ENCODE results near the gene MTSS2.

MTSS2 gene

GRCh38 chr16:70692873-70693671 is 7.2 kb upstream of the MTSS2 start:
- Histone ChIP-seq H3K36me3 (ENCODE audit: control insufficient read depth in 2 of 2, insufficient read depth in 1 of 2, low read length in 2 of 2) (peaks cover 0 to 2% of the 10 kb centered on the region in 2 experiments; a peak in 1 of 3 replicates), H3K9me3 (ENCODE audit: control insufficient read depth, insufficient read depth, low read depth, low read length) (no peaks in the 10 kb centered on the region), H3K27ac (ENCODE audit: extremely low read depth, low read depth, low read length) (no peak overlapping the region), H3K4me1 (ENCODE audit: control insufficient read depth, insufficient read depth, low read length) (no peaks in the 10 kb centered on the region), H3K4me3 (ENCODE audit: low read depth, low read length) (no peak overlapping the region)
- ChIA-PET CTCF (interaction anchor here (0.6 to 1.5 kb wide), 3 partner anchors 50 to 78 kb away, joined by 3 to 4 read pairs (median 3); no protein-coding TSS in a partner anchor), POLR2A (interaction anchor here (1.0 kb wide), 1 partner anchor 596 kb away, joined by 3 read pairs; the partner anchor contains the start of gene CMTR2)
- 0 out of 2 replicates have a peak, but pooled peaks have one; percentile 6 for TF ChIP-seq ZIC2 (tag by site-specific recombination; IDR thresholded peaks at IDR 0.05)
- TF ChIP-seq EGR2 (tag by site-specific recombination; IDR thresholded peaks at IDR 0.05; ENCODE audit: low read depth), result 0 out of 2 replicates have a peak, but pooled peaks have one; percentile 9
- TF ChIP-seq ZNF513 (tag by site-specific recombination; IDR thresholded peaks at IDR 0.05), result no peak

GRCh38 chr16:70692130-70692872 is 6.4 kb upstream of the MTSS2 start:
- ChIA-PET CTCF (interaction anchor here (1.5 kb wide), 1 partner anchor 78 kb away, joined by 3 read pairs; no protein-coding TSS in a partner anchor), POLR2A (no interaction called here)
- no peaks in the 10 kb centered on the region for H3K4me1 ChIP-seq (ENCODE audit: control insufficient read depth, insufficient read depth, low read length)
- H3K27ac ChIP-seq (ENCODE audit: extremely low read depth, low read depth, low read length), result no peak overlapping the region
- H3K9me3 ChIP-seq (ENCODE audit: control insufficient read depth, insufficient read depth, low read depth, low read length), result no peaks in the 10 kb centered on the region
- H3K4me3 ChIP-seq (ENCODE audit: low read depth, low read length), result no peak overlapping the region
- H3K36me3 ChIP-seq (ENCODE audit: control insufficient read depth in 2 of 2, insufficient read depth in 1 of 2, low read length in 2 of 2), result no peaks in the 10 kb centered on the region
- TF ChIP-seq ZNF600 (tag by site-specific recombination; IDR thresholded peaks at IDR 0.05) (no peak), SALL2 (tag by site-specific recombination; IDR thresholded peaks at IDR 0.05; ENCODE audit: borderline replicate concordance) (no peak), SCRT1 (tag by site-specific recombination; IDR thresholded peaks at IDR 0.05; ENCODE audit: borderline replicate concordance) (no peak), ZNF558 (tag by site-specific recombination; IDR thresholded peaks at IDR 0.05) (no peak), ZNF18 (tag by site-specific recombination; IDR thresholded peaks at IDR 0.05) (no peak), ZIC2 (tag by site-specific recombination; IDR thresholded peaks at IDR 0.05) (no peak), ZNF596 (tag by site-specific recombination; IDR thresholded peaks at IDR 0.05) (no peak), ZNF280D (tag by site-specific recombination; IDR thresholded peaks at IDR 0.05) (no peak), ZNF23 (tag by site-specific recombination; IDR thresholded peaks at IDR 0.05; ENCODE audit: borderline replicate concordance) (no peak), ZNF830 (tag by site-specific recombination; IDR thresholded peaks at IDR 0.05; ENCODE audit: low read depth) (no peak), MZF1 (tag by site-specific recombination; IDR thresholded peaks at IDR 0.05; ENCODE audit: borderline replicate concordance) (no peak), ZNF701 (tag by site-specific recombination; IDR thresholded peaks at IDR 0.05) (no peak), ZNF324 (tag by site-specific recombination; IDR thresholded peaks at IDR 0.05) (no peak), ZEB2 (tag by site-specific recombination; IDR thresholded peaks at IDR 0.05) (no peak), MEIS1 (CRISPR knock-in tag; IDR thresholded peaks at IDR 0.05; ENCODE audit: borderline replicate concordance) (no peak), KLF8 (tag by site-specific recombination; IDR thresholded peaks at IDR 0.05) (no peak), IKZF3 (tag by site-specific recombination; IDR thresholded peaks at IDR 0.05) (no peak), ZNF248 (tag by site-specific recombination; IDR thresholded peaks at IDR 0.05) (no peak), ZNF274 (IDR thresholded peaks at IDR 0.05; ENCODE audit: low read length) (no peak), ZNF274 (tag by site-specific recombination; IDR thresholded peaks at IDR 0.05; ENCODE audit: borderline replicate concordance) (no peak)
